OCI-LY1 (cell line): ENCODE measurements around the gene CD247.
"Not testable (repeated sequence)": the region's sequence is repeated elsewhere in the genome, so short reads cannot be mapped to it uniquely, and the experiment has no call there.

Experiments
- H2AFZ ChIP-seq: fragments of 200-600 bp; sonication (generic), shearing (Covaris generic); 2 replicates; pipeline ENCODE4 v1.6.0; 2014; ENCODE audit warnings: antibody characterized with exemption, mild to moderate bottlenecking, low read length
- H3F3A ChIP-seq: fragments of 200-600 bp; sonication (generic), shearing (Covaris generic); 2 replicates; pipeline ENCODE4 v1.6.0; 2014; ENCODE audit warnings: mild to moderate bottlenecking, antibody characterized with exemption, low read length, moderate library complexity; ENCODE audit not compliant: insufficient read depth
- H3K27ac ChIP-seq: fragments of 200-600 bp; sonication (generic); 2 replicates; pipeline ENCODE4 v1.5.1; 2014; ENCODE audit warnings: low read length, mixed run types, mild to moderate bottlenecking, low read depth; ENCODE audit not compliant: poor library complexity, severe bottlenecking
- H3K27me3 ChIP-seq: fragments of 200-600 bp; sonication (generic); 2 replicates; pipeline ENCODE4 v1.6.0; 2014; ENCODE audit warnings: antibody characterized with exemption, mild to moderate bottlenecking, low read length, moderate library complexity; ENCODE audit not compliant: insufficient read depth
- H3K36me3 ChIP-seq: fragments of 200-600 bp; sonication (generic); 2 replicates; pipeline ENCODE4 v1.6.1; 2014; ENCODE audit warnings: mild to moderate bottlenecking, antibody characterized with exemption, low read length, moderate library complexity, mixed read lengths; ENCODE audit not compliant: insufficient read depth
- H3K4me1 ChIP-seq: fragments of 200-600 bp; sonication (generic); 2 replicates; pipeline ENCODE4 v1.5.1; 2014; ENCODE audit warnings: mild to moderate bottlenecking, low read length, moderate library complexity; ENCODE audit not compliant: insufficient read depth, severe bottlenecking
- H3K4me2 ChIP-seq: fragments of 200-600 bp; sonication (generic), shearing (Covaris generic); 2 replicates; pipeline ENCODE4 v1.6.1; 2014; ENCODE audit warnings: low read length
- H3K4me3 ChIP-seq: fragments of 200-600 bp; sonication (generic); 2 replicates; pipeline ENCODE4 v1.5.1; 2014; ENCODE audit warnings: low read length, low read depth, mild to moderate bottlenecking, mixed read lengths; ENCODE audit not compliant: poor library complexity, severe bottlenecking
- H3K79me2 ChIP-seq: fragments of 200-600 bp; shearing (Covaris generic); 2 replicates; pipeline ENCODE4 v1.6.1; 2016; ENCODE audit warnings: mixed run types, low read length, mixed read lengths; ENCODE audit not compliant: insufficient read depth
- H3K9ac ChIP-seq: fragments of 200-600 bp; sonication (generic), shearing (Covaris generic); 2 replicates; pipeline ENCODE4 v1.6.1; 2014; ENCODE audit warnings: mild to moderate bottlenecking, low read length, mixed read lengths
- H3K9me2 ChIP-seq: fragments of 200-600 bp; sonication (generic), shearing (Covaris generic); 2 replicates; pipeline ENCODE4 v1.6.1; 2014; ENCODE audit warnings: low read depth, mild to moderate bottlenecking, low read length, mixed read lengths
- H3K9me3 ChIP-seq: fragments of 200-600 bp; shearing (Covaris generic); 2 replicates; pipeline ENCODE4 v1.6.1; 2014; ENCODE audit warnings: low read length, mixed read lengths
- H4K20me1 ChIP-seq: fragments of 200-600 bp; sonication (generic), shearing (Covaris generic); 2 replicates; pipeline ENCODE4 v1.6.0; 2016; ENCODE audit warnings: mild to moderate bottlenecking, low read length; ENCODE audit not compliant: insufficient read depth
- EZH2 ChIP-seq: fragments of 200-600 bp; sonication (generic), shearing (Covaris generic); IDR thresholded peaks from 2 replicates; pipeline ENCODE4 v1.8.0; 2017; ENCODE audit warnings: borderline replicate concordance, mixed run types, mild to moderate bottlenecking, antibody characterized with exemption, low read length, moderate library complexity, mixed read lengths
- TF ChIP-seq, protein P1 (sequence below): fragments of 200-600 bp; sonication (generic), shearing (Covaris generic); IDR thresholded peaks from 2 replicates; pipeline ENCODE4 v1.5.1; 2017; ENCODE audit warnings: mild to moderate bottlenecking, antibody characterized with exemption, low read length, moderate library complexity, mixed read lengths

Gene CD247

DNA sequence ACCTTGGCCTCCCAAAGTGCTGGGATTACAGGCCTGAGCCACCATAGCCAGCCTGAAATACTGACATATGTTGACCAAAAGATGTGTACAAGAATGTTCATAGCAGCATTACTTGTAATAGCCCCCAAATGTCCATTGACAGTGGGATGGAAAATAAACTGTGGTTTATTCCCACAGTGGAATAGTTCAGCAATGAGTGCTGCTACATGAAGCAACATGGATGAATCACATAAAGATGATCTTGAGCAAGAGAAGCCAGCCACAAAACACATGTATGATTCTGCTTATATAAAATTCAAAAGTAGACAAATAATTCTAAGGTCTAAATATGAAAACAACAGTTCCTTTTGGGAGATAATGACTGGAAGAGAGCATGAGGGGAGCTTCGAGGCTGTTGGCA lies 44.4 kb upstream of the CD247 start:
- H3K79me2 ChIP-seq, result no peaks in the 10 kb centered on the region
- H2AFZ ChIP-seq, result no peak overlapping the region

DNA sequence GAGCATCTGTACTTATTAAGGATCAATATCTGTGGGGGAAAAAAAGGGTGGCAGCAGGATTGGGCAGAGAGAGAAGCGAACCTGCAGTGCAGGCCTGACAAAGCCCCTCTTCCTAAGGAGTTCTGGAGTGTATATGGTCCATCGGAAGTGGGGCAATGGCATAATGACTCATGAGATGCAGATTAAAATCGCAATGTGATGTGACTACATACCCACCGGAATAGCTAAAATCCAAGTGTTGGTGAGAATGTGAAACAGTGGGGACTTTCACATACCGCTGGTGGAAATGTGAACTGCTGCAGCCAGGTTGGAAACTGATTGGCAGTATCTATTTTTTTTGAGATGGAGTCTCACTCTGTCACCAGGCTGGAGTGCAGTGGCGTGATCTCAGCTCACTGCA lies 43.4 kb upstream of the CD247 start:
- H3K4me1 ChIP-seq, result peaks cover 40% of the 10 kb centered on the region
- H3K36me3 ChIP-seq, result no peaks in the 10 kb centered on the region
- H3K4me3 ChIP-seq, result no peak overlapping the region
- no peaks in the 10 kb centered on the region for H3K9me2 ChIP-seq
- H3K4me2 ChIP-seq, result no peak overlapping the region
- no peaks in the 10 kb centered on the region for H4K20me1 ChIP-seq
- no peak overlapping the region for H3K9ac ChIP-seq
- TF ChIP-seq, protein P1, sequence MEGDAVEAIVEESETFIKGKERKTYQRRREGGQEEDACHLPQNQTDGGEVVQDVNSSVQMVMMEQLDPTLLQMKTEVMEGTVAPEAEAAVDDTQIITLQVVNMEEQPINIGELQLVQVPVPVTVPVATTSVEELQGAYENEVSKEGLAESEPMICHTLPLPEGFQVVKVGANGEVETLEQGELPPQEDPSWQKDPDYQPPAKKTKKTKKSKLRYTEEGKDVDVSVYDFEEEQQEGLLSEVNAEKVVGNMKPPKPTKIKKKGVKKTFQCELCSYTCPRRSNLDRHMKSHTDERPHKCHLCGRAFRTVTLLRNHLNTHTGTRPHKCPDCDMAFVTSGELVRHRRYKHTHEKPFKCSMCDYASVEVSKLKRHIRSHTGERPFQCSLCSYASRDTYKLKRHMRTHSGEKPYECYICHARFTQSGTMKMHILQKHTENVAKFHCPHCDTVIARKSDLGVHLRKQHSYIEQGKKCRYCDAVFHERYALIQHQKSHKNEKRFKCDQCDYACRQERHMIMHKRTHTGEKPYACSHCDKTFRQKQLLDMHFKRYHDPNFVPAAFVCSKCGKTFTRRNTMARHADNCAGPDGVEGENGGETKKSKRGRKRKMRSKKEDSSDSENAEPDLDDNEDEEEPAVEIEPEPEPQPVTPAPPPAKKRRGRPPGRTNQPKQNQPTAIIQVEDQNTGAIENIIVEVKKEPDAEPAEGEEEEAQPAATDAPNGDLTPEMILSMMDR, result no peak
- TF ChIP-seq EZH2, result no peak
- H3K9me3 ChIP-seq, result no peaks in the 10 kb centered on the region
- H3F3A ChIP-seq, result no peaks in the 10 kb centered on the region
- no peaks in the 10 kb centered on the region for H3K79me2 ChIP-seq
- no peak overlapping the region for H2AFZ ChIP-seq
- H3K27ac ChIP-seq, result no peak overlapping the region
- no peaks in the 10 kb centered on the region for H3K27me3 ChIP-seq

More for the DNA sequence above, 44.4 kb upstream of the CD247 start:
- H4K20me1 ChIP-seq, result no peaks in the 10 kb centered on the region
- H3K9ac ChIP-seq, result no peak overlapping the region
- no peaks in the 10 kb centered on the region for H3K9me2 ChIP-seq
- no peaks in the 10 kb centered on the region for H3K9me3 ChIP-seq
- H3K4me1 ChIP-seq, result peaks cover 46% of the 10 kb centered on the region
- no peaks in the 10 kb centered on the region for H3K27me3 ChIP-seq
- H3K36me3 ChIP-seq, result no peaks in the 10 kb centered on the region
- no peak overlapping the region for H3K4me3 ChIP-seq
- no peak for TF ChIP-seq EZH2
- TF ChIP-seq, protein P1, result no peak
- H3K27ac ChIP-seq, result no peak overlapping the region
- no peak overlapping the region for H3K4me2 ChIP-seq
- H3F3A ChIP-seq, result no peaks in the 10 kb centered on the region

DNA sequence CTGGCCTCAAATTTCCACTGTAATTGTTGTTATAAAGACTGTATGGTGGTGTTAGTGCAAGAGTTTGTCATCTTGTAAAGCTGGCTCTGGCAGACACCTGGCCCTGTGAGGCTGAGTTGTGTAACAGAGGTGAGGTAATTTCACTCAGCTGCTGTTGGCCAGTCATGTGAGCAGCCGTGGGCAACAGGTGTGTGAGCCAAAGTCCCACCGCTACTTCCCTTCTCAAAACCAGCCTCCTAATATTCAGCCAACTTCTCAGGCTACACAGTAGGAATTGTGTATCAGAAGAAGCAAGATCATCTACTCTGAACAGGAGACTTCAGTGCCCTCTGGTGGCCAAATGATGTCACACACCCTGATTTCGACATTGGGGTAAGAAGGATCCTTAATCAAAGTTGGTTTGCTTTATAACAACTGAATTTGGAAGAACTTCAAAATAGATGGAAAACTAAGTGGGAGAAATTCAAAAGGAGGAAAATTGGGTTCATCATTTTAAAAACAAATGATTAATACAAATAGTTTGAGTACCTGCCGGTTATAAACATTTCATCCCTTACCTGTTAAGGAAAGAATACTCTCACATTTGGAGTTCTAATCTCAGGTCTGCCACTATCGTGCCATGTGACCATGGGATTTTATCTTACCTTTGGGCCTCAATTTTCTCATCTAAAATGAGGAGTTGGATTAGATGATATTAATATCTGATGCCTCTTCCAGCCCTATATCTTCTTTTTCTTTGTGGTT lies 37.8 kb upstream of the CD247 start:
- Histone ChIP-seq H3K27me3 (no peaks in the 10 kb centered on the region), H2AFZ (no peak overlapping the region), H3K4me3 (no peak overlapping the region), H4K20me1 (no peaks in the 10 kb centered on the region), H3K27ac (peak overlapping the region; percentile 80), H3K9ac (no peak overlapping the region), H3K9me3 (no peaks in the 10 kb centered on the region), H3K9me2 (no peaks in the 10 kb centered on the region), H3K36me3 (no peaks in the 10 kb centered on the region), H3K4me2 (peak overlapping the region; percentile 5; the same call in 1 of the 2 replicates), H3K79me2 (no peaks in the 10 kb centered on the region), H3K4me1 (peaks cover 47% of the 10 kb centered on the region), H3F3A (0 out of 2 replicates have a peak, but pooled peaks cover 3% of the 10 kb centered on the region)
- TF ChIP-seq EZH2, result no peak
- TF ChIP-seq, protein P1, result peak; percentile 87

DNA sequence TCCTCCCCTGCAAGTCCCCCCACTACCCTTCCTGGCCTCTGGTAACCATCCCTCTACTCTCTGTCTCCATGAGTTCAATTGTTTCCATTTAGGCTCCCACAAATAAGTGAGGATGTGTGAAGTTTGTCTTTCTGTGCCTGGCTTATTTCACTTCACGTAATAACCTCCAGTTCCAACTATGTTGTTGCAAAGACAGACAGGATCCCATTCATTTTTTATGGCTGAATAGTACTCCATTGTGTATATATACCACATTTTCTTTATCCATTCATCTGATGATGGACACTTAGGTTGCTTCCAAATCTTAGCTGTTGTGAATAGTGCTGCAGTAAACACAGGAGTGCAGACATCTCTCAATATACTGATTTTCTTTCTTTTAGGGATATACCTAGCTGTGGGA lies 36.7 kb upstream of the CD247 start:
- peak overlapping the region; percentile 80 for H3K27ac ChIP-seq
- not testable (repeated sequence) for H3K4me2 ChIP-seq, H3K9me3 ChIP-seq, H3K9ac ChIP-seq, H4K20me1 ChIP-seq, H3F3A ChIP-seq, H3K27me3 ChIP-seq, H3K79me2 ChIP-seq, H2AFZ ChIP-seq, H3K4me3 ChIP-seq, H3K9me2 ChIP-seq, H3K36me3 ChIP-seq
- peaks cover 58% of the 10 kb centered on the region for H3K4me1 ChIP-seq
